Tibial nerve (tissue), 4 donors: ENCODE data around the gene IGF1R.

Experiments used
- EP300 ChIP-seq, 2 donors: sonication (generic); formaldehyde crosslinking; IDR thresholded peaks; one replicate each; pipeline ENCODE4 v1.6.1; 2017; ENCODE audit warnings: antibody characterized with exemption in 2 of 2, mild to moderate bottlenecking in 1 of 2
- TF ChIP-seq, protein P1 (sequence below), 5 experiments: fragments of 200-600 bp in 3 of 5; fragments of 450-650 bp in 2 of 5; sonication (generic) in 3 of 5; IDR thresholded peaks; one replicate each; pipeline ENCODE4 v1.5.1; 2016 to 2019; ENCODE audit warnings: antibody characterized with exemption in 5 of 5, mild to moderate bottlenecking in 3 of 5, moderate library complexity in 2 of 5

- TF ChIP-seq, protein P1, sequence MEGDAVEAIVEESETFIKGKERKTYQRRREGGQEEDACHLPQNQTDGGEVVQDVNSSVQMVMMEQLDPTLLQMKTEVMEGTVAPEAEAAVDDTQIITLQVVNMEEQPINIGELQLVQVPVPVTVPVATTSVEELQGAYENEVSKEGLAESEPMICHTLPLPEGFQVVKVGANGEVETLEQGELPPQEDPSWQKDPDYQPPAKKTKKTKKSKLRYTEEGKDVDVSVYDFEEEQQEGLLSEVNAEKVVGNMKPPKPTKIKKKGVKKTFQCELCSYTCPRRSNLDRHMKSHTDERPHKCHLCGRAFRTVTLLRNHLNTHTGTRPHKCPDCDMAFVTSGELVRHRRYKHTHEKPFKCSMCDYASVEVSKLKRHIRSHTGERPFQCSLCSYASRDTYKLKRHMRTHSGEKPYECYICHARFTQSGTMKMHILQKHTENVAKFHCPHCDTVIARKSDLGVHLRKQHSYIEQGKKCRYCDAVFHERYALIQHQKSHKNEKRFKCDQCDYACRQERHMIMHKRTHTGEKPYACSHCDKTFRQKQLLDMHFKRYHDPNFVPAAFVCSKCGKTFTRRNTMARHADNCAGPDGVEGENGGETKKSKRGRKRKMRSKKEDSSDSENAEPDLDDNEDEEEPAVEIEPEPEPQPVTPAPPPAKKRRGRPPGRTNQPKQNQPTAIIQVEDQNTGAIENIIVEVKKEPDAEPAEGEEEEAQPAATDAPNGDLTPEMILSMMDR (IDR thresholded peaks at IDR 0.05) = no peak
- TF ChIP-seq EP300 (IDR thresholded peaks at IDR 0.05) = no peak
Measured at GRCh38 chr15:99006904-99007495, 358.7 kb downstream of the IGF1R start.
